Type B pancreatic cell (in vitro differentiated cells): ENCODE measurements around the gene ERAS. TPM values are rescaled to one million over a fixed set of nuclear protein-coding genes. Genes with fewer than 3 reads are reported as not detected.

ENCODE experiments used
- DNase-seq: peaks from one replicate; pipeline ENCODE4 v3.0.0; 2021; ENCODE audit warnings: mixed read lengths; ENCODE audit not compliant: unreplicated experiment; ENCODE audit errors: extremely low spot score
- H3K27ac Mint-ChIP-seq: 2 replicates; pipeline ENCODE4 v1.8.0; 2021; ENCODE audit warnings: mild to moderate bottlenecking, mixed read lengths
- H3K27me3 Mint-ChIP-seq: 2 replicates; pipeline ENCODE4 v1.8.0; 2021; ENCODE audit warnings: mixed read lengths
- H3K36me3 Mint-ChIP-seq: 2 replicates; pipeline ENCODE4 v1.8.0; 2021; ENCODE audit warnings: mixed read lengths
- H3K4me1 Mint-ChIP-seq: one replicate; pipeline ENCODE4 v1.8.0; 2021; ENCODE audit warnings: mixed read lengths; ENCODE audit not compliant: unreplicated experiment
- H3K4me3 Mint-ChIP-seq: 2 replicates; pipeline ENCODE4 v1.8.0; 2021; ENCODE audit warnings: mild to moderate bottlenecking, mixed read lengths
- H3K9me3 Mint-ChIP-seq: 2 replicates; pipeline ENCODE4 v1.8.0; 2021; ENCODE audit warnings: mixed read lengths
- CTCF ChIP-seq: fragments of 200-600 bp; sonication (generic); conservative IDR thresholded peaks from 2 replicates; pipeline ENCODE4 v1.5.0; 2021; ENCODE audit warnings: antibody characterized with exemption, mild to moderate bottlenecking
- total RNA-seq: library from RNA; stranded (reverse); gene quantifications from 2 replicates; pipeline ENCODE4 v1.2.1, GENCODE V29; 2021; ENCODE audit warnings: low replicate concordance

ERAS gene
- total RNA-seq, 1 donor from 2014 or later = 0.51 TPM

DNA sequence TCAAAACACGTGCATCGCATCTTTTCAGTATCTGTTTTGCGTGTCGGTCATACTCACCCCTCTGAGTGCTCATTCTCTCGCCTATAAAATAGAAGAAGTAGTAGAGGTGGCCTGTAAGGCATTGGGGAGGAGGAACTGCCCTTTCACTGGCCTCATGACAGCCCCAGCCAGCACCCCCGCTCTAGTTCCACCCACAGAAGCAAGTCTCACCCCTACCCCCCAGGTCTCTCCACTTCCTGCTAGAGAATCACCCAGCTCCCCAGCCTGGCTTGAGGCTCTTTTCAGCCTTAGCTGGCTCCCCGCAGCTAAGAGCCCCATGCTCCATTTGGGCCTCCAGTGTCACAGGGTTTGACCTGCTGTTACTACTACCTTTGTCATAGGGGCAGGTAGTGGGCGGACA lies 12.7 kb upstream of the ERAS start:
- Mint-ChIP-seq H3K9me3 (no peaks in the 10 kb centered on the region), H3K4me1 (no peaks in the 10 kb centered on the region), H3K27me3 (no peaks in the 10 kb centered on the region), H3K36me3 (no peaks in the 10 kb centered on the region), H3K4me3 (no peak overlapping the region), H3K27ac (no peak overlapping the region)
- no peak for DNase-seq
- no peak for TF ChIP-seq CTCF

- Mint-ChIP-seq H3K9me3 (no peaks in the 10 kb centered on the region), H3K27ac (no peak overlapping the region), H3K36me3 (no peaks in the 10 kb centered on the region), H3K27me3 (no peaks in the 10 kb centered on the region), H3K4me3 (no peak overlapping the region), H3K4me1 (no peaks in the 10 kb centered on the region)
- TF ChIP-seq CTCF = no peak
- DNase-seq = no peak
Measured at GRCh38 chrX:48814722-48815121, 11.6 kb upstream of the ERAS start.

DNA sequence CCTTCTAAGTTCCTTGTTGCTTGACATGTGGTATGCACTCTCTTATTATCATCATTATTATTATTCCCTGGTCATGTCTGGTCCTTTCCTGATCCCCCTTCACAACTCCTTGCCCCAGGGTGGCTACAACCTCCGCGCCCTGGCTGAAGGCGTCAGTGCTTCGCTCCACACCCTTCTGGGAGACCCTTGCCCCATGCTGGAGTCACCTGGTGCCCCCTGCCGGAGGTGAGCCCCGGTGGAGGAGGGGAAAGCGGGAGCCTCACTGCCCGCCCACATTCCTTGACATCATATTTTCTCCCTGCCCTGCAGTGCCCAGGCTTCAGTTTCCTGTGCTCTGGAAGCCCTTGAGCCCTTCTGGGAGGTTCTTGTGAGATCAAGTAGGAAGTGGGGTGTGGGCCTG lies 11.0 kb upstream of the ERAS start:
- H3K27me3 Mint-ChIP-seq = no peaks in the 10 kb centered on the region
- no peaks in the 10 kb centered on the region for H3K9me3 Mint-ChIP-seq
- no peak overlapping the region for H3K27ac Mint-ChIP-seq
- H3K36me3 Mint-ChIP-seq = no peaks in the 10 kb centered on the region
- no peak for TF ChIP-seq CTCF
- H3K4me3 Mint-ChIP-seq = no peak overlapping the region
- no peaks in the 10 kb centered on the region for H3K4me1 Mint-ChIP-seq
- no peak for DNase-seq

DNA sequence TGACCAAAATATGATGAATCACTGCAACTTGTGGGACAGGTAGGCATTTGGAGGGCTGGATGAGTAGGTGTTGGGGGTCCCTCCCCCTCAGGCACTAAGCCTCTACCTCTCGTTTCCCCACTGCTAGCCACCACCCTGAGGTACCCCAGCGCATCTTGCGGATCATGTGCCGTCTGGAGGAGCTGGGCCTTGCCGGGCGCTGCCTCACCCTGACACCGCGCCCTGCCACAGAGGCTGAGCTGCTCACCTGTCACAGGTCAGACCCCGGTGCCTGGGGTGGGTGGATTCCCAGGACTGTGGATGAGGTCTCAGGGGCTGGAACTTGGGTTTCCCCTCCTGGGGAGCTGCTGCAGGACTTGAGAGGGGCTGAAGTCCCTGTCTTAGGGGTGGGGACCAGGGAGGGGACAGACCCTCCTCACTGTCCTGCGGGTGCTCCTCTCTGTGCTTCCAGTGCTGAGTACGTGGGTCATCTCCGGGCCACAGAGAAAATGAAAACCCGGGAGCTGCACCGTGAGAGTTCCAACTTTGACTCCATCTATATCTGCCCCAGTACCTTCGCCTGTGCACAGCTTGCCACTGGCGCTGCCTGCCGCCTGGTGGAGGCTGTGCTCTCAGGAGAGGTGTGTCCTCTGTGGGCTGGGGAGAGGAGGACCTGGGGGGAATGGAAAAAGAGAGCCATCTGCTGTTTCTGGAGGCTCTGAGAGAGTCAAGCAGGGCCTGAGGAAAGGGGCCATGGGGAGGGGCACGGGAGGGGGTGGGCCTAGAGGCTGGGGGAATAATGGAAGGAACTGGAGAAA lies 10.1 kb upstream of the ERAS start:
- H3K4me1 Mint-ChIP-seq = no peaks in the 10 kb centered on the region
- no peaks in the 10 kb centered on the region for H3K36me3 Mint-ChIP-seq
- H3K9me3 Mint-ChIP-seq = no peaks in the 10 kb centered on the region
- H3K27me3 Mint-ChIP-seq = no peaks in the 10 kb centered on the region
- H3K4me3 Mint-ChIP-seq = no peak overlapping the region
- H3K27ac Mint-ChIP-seq = no peak overlapping the region
- no peak for TF ChIP-seq CTCF
- DNase-seq = no peak

DNA sequence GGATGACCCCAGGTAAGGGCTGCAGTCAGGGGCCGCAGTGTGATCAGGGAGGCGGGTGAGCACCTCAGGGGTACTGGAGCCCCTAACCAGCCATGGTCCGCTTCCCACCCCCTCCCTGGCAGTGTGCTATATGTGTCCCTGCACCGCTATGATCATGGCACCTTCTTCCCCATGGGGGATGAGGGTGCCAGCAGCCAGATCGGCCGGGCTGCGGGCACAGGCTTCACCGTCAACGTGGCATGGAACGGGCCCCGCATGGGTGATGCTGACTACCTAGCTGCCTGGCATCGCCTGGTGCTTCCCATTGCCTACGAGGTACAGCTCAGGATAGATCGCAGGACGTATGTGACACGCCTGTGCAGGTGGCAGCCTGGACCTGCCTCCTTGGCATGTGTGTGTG lies 8.2 kb upstream of the ERAS start:
- no peaks in the 10 kb centered on the region for H3K9me3 Mint-ChIP-seq
- no peaks in the 10 kb centered on the region for H3K27me3 Mint-ChIP-seq
- TF ChIP-seq CTCF = no peak
- H3K27ac Mint-ChIP-seq = no peak overlapping the region
- no peak for DNase-seq
- no peak overlapping the region for H3K4me3 Mint-ChIP-seq
- peaks cover 3% of the 10 kb centered on the region for H3K36me3 Mint-ChIP-seq
- no peaks in the 10 kb centered on the region for H3K4me1 Mint-ChIP-seq
